ENCODE results near the gene FUBP1.

- no peak for TF ChIP-seq CTCF (IDR thresholded peaks at IDR 0.05 in 4 of 5, conservative IDR thresholded peaks at IDR 0.05 in 1 of 5)
- no peak for TF ChIP-seq POLR2A (IDR thresholded peaks at IDR 0.05)
These were observed 27.6 kb upstream of the FUBP1 start for GRCh38 chr1:78006521-78006920.
